NCI-H774 (cell line): ENCODE data around the gene ARHGAP12.
A peak's percentile ranks its signal among the peaks of the same experiment; 100 is the strongest.
"Not testable (repeated sequence)": the region's sequence is repeated elsewhere in the genome, so short reads cannot be mapped to it uniquely, and the experiment has no call there.

Source experiments
- DNase-seq: peaks from one replicate; lab custom pipeline; 2025; lab: John Stamatoyannopoulos, UW

Gene ARHGAP12, protein sequence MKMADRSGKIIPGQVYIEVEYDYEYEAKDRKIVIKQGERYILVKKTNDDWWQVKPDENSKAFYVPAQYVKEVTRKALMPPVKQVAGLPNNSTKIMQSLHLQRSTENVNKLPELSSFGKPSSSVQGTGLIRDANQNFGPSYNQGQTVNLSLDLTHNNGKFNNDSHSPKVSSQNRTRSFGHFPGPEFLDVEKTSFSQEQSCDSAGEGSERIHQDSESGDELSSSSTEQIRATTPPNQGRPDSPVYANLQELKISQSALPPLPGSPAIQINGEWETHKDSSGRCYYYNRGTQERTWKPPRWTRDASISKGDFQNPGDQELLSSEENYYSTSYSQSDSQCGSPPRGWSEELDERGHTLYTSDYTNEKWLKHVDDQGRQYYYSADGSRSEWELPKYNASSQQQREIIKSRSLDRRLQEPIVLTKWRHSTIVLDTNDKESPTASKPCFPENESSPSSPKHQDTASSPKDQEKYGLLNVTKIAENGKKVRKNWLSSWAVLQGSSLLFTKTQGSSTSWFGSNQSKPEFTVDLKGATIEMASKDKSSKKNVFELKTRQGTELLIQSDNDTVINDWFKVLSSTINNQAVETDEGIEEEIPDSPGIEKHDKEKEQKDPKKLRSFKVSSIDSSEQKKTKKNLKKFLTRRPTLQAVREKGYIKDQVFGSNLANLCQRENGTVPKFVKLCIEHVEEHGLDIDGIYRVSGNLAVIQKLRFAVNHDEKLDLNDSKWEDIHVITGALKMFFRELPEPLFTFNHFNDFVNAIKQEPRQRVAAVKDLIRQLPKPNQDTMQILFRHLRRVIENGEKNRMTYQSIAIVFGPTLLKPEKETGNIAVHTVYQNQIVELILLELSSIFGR

GRCh38 chr10:31928549-31929260 lies at the start of gene ARHGAP12:
Gene ARHGAP12 (minus strand): TSS chr10:31928831. CDS start chr10:31908855, 19,976 bp downstream.
- DNase-seq: peak; percentile 81

DNA sequence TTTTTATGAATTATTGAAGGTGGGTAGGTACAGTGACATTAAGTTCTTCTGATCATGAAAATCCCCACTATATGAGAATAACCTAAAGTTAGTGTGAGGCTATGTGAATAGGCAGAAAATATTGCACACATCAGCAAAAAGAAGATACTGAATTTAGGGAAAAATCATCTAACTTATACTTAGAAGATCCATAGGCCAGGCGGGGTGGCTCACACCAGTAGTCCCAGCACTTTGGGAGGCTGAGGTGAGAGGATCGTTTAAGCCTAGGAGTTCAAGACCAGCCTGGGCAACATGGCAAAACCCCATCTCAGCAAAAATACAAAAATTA lies 49.5 kb upstream of the ARHGAP12 start:
- no peak for DNase-seq

DNA sequence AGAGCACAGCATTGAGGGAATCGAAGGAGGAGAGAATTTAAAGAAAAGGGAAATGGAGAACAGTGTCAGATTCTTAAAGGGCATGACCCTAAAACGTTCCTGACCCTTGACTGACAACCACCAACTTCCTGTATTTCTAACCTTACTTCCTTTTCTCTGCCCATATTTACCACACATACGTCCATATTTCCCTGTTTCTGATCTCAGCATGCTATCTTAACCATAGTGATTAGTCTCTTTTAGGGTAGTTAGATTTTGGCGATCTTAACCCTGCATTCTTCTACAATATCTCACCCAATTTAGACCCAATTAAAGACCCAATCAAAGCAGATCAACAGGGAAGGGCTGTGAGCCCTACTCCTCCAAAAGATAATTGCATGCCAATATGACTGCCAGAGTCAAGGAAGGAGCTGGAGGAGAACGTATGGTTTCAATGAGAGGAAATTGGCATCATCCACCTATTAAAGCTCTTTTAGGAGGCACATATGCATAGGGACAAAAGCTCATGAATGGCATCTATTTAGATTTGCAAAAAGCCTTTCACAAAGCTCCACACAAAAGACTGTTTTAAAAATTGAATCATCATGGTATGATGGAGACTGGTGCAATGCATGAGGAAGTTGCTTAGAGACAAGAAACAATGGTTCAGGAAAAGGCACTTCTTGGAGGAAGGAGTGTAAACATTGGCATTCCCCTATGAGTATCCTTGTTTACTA lies 49.0 kb upstream of the ARHGAP12 start:
- DNase-seq: no peak

- no peak for DNase-seq
Observed at GRCh38 chr10:31975157-31975765, 46.6 kb upstream of the ARHGAP12 start.

DNA sequence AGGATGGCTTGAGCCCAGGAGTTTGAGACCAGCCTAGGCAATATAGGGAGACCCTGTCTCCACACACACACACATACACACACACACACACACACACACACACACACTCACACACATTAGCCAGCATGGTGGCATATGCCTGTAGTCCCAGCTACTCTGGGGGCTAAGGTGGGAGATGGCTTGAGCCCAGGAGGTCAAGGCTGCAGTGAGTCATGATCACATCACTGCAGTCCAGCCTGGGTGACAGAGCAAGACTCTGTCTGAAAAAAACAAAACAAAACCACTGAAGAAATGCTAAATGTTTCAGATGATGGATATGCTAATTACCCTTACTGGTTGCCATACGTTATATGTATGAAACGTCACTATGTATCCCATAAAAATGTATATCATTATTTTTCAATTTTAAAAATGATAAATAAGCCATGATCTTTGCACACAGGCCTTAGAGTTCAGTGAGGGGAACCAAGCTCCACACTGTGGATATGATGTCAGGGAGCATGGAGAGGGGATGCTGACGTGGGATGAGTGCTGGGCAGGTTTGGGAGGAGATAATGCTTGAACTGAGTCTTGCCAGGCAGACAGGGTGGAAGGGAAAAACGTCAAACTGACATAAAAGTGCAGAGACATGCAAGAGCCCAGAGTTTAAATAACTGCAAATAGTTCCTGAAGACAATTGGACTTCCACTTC lies 45.9 kb upstream of the ARHGAP12 start:
- no peak for DNase-seq

DNA sequence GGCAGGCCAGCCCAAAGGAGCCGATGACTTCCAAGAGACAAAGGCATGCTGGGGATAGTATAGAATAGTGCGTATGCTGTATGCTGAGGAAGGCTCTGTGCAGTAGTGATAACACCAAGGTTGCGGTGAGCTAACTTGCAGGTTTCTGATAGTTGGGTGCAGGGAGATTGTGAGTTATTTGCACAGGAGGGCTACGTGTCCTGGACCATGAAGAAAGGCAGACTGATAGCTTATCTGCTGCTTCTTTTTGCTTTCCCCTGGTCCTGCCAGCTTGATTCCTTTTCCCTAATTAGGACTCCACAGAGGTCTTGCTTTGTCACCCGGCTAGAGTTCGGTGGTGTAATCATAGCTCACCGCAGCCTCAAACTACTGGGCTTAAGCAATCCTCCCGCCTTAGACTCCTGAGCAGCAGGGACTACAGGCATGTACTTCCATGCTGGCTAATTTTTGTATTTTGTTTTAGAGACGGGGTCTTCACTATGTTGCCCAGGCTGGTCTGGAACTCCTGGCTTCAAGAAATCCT lies 43.9 kb upstream of the ARHGAP12 start:
- DNase-seq: no peak

- DNase-seq: not testable (repeated sequence)
Observed at GRCh38 chr10:31969847-31970246, 41.2 kb upstream of the ARHGAP12 start.

DNA sequence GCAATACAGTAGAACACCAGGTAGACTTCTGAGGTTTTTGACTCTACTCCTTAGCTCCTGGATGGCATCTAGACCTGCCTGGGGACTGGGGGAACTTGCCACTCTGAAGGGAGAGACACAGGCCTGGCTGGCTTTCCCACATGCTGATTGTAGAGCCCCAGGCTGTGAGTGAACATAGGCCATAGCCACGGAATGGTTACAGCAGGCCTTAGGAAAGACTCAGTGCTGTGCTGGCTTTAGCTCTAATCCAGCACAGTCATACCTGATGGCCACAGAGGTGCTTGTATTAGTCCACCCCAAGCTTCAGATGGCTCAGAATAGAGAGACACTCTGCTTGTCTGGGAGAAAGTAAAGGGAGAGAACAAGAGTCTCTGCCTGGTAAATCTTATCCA lies 35.0 kb upstream of the ARHGAP12 start:
- no peak for DNase-seq

- no peak for DNase-seq
Observed at GRCh38 chr10:31962826-31963588, 34.4 kb upstream of the ARHGAP12 start.

- peak; percentile 45 for DNase-seq
Observed at GRCh38 chr10:31961277-31962074, 32.8 kb upstream of the ARHGAP12 start.

- DNase-seq: no peak
Observed at GRCh38 chr10:31959461-31960173, 31.0 kb upstream of the ARHGAP12 start.

GRCh38 chr10:31958856-31959255 lies 30.2 kb upstream of the ARHGAP12 start:
- DNase-seq: no peak

DNA sequence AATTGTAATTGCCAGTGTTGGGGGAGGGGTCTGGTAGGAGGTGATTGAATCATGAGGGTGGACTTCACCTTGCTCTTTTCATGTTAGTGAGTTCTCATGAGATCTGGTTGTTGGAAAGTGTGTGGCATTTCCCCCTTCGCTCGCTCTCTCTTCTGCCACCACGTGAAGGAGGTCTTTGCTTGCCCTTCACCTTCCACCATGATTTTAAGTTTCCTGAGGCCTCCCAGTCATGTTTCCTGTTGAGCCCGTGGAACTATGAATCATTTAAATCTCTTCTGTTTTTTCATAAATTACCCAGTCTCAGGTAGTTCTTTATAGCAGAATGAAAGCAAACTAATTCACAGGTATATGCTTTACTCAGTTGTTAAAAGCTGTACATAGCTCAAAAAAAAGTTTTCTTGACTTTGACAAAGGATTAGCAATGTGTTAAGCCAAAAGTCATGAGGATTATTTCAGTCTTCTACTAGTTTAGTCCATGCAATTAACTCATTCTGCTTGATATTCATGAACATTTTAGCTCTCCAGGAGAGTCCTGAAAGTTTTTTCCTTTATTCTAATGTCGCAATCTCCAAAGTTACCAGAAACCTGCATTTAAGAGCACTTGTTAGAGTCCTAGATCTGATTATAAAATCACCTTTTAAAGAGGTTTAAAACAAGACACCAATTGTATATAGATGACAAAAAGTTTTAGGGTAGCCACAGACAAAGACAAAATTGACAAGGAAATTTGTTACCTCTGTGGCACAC lies 27.7 kb upstream of the ARHGAP12 start:
- no peak for DNase-seq

DNA sequence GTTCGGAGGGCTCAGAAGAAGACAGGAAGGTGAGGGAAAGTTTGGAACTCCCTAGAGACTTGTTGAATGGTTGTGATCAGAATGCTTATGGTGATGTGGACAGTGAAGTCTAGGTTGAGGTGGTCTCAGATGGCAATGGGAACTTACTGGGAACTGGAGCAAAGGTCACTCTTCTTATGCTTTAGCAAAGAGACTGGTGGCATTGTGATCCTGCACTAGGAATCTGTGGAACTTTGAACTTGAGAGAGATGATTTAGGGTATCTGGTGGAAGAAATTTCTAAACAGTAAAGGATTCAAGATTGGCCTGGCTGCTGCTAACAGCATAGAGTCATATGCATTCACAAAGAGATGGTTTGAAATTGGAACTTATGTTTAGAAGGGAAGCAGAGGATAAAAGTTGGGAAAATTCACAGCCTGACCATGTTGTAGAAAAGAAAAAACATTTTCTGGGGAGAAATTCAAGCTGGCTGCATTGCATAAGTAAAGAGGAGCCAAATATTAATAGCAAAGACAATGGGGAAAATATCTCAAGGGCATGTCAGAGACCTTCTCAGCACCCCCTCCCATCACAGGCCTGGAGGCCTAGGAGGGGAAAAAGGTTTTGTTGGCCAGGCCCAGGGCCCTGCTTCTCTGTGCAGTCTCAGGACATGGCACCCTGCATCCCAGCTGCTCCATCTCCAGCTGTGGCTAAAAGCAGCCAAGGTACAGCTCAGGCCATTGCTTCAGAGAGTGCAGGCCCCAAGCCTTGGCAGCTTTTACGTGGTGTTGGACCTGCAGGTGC lies 26.0 kb upstream of the ARHGAP12 start:
- DNase-seq: no peak

- no peak for DNase-seq
Observed at GRCh38 chr10:31953480-31953879, 24.8 kb upstream of the ARHGAP12 start.

DNA sequence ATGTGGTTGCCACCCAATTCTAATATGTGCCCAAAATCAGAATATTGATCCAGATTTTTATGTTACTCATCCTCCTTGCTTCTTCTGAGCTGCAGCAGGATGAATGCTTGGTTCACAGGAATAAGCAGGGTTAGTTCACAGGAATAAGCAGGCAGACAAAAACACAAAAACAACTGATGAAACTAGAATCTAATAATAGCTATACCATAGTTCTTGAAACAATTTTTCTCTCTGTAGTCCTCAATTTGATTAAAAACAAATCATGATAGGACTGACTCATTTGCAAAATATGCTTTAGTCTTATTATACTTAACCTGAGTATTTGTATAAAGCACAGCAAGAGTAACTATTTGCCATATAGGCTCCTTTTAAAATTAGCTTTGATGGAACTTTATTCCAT lies 24.4 kb upstream of the ARHGAP12 start:
- DNase-seq: no peak

- no peak for DNase-seq
Observed at GRCh38 chr10:31952066-31952465, 23.4 kb upstream of the ARHGAP12 start.
